ENCODE measurements around the gene CHRDL1. TPM values are rescaled to one million over a fixed set of nuclear protein-coding genes. Genes with fewer than 3 reads are reported as not detected.

CHRDL1 gene
- polyA plus RNA-seq: 97.4 and 106 TPM in 2 replicates

GRCh38 chrX:110795645-110796406, at the start of gene CHRDL1:
Gene CHRDL1, minus strand, starts transcription at chrX:110795817. Its CDS starts 3,636 bp downstream, at chrX:110792181.

Data from Purkinje cell (primary cell).